ENCODE measurements around the gene SYT17.

Gene SYT17

DNA sequence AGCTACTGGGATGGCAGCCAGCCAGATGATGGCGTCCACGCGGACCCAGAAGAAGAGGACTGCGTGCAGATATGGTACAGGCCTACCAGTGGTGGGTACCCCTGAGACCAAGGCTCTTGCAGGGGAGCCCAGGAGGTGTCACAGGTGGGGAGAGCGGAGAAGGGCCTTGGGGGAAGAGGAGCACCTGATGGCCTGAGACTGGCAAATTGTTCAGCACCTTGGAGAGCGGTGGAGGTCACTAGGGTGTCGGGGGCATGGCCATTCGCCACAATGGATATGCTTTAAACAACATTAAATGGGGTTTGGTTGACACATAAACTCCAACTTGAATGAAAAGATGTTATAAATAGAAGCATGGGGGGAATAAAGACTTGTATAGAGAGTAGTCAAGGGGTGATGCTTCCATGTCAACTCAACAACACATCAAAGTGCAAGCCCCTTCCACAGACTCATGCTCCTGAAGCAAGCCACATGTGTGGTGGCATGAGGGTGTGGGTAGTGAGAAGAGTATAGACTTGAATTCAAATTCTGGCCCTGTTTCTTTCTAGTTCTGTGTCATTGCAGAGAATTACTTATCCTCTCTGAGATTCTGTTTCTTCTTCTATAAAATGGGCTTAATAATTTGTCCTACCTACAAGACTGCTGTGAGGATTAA is 139.7 kb downstream of the SYT17 start:
- no peak for DNase-seq

DNA sequence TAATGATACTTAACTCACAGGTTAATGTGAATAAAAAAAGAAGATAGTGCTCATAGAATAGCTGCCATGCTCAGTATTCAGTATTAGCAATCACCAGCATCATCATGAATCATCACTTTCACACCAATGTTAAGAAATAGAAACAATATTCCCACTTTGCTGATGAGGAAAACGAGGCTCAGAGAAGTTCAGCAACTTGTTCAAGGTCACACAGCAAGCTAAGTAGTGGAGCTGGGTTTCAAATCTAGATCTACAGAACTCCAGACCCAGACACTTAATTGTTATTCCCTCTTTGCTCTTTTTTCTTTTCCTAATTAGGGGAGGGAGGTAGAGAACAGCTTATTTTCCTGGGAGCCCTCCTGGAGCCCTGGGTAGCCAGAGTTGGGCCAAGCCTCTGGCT is 140.4 kb downstream of the SYT17 start:
- no peak for DNase-seq

DNA sequence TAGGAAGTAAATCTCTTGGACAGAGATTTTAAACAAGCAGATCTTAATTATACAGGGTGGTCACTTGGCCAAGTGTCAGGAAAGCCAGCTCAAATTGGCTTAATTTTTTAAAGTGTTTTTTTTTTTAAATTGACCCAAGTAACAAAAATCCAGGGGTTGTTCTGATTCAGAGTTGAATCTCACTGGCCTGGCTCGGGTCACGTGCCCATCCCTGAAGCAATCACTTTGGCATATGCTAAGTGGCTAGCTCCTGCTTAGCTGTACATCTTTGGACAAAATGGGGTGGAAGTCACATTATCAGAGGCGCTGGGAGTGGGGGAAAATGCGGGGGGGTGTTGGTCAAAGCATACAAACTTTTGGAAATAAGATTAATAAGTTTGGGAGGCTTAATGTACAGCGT is 141.1 kb downstream of the SYT17 start:
- DNase-seq, result no peak

DNA sequence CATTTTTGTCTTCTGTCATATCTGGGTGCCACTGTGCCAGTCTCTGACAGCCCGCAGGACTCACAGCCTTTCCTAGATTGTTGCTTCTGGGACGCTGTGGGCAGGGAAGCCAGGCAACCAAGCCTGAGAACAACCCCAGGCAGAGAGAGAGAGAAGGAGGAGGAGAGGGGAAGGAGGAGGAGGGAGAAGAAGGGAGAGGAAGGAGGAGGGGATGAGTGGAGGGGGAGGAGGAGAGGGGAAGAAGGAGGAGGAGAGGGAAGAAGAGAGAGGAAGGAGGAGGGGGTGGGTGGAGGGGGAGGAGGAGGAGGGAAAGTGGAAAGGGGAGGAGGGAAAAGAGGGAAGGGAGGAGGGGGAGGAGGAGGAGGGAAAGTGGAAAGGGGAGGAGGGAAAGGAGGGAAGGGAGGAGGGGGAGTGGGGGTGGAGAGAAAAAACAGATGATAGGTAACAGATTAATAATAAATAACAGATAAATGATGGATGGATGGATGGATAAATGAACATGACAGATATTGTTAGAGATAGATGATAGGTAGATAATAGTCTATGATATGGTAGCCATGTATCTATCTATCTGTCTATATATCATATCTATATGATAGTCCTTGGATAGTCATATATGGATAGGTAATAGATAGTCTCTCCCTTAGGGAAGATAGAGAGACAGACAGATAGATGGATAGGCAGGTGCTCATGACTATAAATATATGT is 146.8 kb downstream of the SYT17 start:
- DNase-seq, result no peak

DNA sequence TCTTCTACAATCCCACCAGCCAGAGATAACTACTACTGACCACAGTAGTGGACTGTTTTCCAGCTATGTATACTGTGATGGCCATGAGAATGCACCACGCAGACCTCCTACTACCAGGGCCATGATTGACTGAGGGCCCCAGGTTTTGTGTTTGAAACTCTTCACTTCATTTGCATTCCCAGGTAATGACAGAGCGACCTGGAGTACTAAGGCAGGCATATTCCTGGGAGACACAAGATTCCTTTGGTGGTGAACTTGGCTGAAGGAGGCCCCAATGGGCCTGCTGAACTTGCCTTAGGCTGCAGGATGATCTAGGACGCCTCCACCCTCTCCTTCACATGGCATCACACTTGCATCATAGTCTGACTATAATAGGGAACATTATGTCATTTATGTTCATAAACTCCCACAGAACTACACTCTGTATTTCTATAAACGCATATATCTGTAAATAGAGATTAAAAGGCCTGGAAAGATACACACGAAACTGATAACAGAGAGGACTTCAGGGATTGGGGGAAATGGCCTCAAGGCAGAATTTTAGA is 147.9 kb downstream of the SYT17 start:
- DNase-seq, result no peak

DNA sequence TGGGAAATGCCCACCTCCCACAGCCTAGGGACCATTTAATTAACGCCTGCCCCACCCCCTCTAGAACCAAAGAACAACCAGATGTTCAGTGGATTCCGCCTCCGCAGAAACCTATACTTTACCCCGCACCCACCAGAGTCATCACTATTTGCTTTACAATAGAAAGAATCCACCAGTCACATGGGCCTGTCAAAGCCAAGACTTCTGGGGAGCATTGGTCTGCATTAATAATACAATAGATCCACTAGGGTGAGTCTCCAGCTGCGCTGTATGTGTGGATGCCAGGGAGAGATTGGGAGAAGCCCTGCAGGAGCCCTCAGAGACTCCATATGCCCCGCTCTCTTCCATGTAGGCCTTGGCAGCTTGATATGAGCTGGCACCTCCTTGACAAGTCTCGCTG is 148.8 kb downstream of the SYT17 start:
- DNase-seq, result no peak

Measured in fibroblast of skin of scalp (primary cell).